Endometrial microvascular endothelial cells (primary cell): Measurements from ENCODE around the gene TSGA10IP. TPM values are rescaled to one million over a fixed set of nuclear protein-coding genes. Genes with fewer than 3 reads are reported as not detected.

Experiments used
- in situ Hi-C: cut with HindIII; loops from 2 replicates; pipeline ENCODE4 v1.10.0; 2017; ENCODE audit warnings: low sequenced_read_pairs, low pct_unique_long_range_greater_than_20kb; ENCODE audit errors: inconsistent ontology term
- total RNA-seq: library from RNA; depleted of rRNA; stranded (reverse); fragments of >200 nt; gene quantifications from one replicate; pipeline ENCODE4 v1.2.3, GENCODE V29; 2015; ENCODE audit errors: inconsistent ontology term

TSGA10IP gene
- total RNA-seq, 1 donor from 2014 or later, result not detected

DNA sequence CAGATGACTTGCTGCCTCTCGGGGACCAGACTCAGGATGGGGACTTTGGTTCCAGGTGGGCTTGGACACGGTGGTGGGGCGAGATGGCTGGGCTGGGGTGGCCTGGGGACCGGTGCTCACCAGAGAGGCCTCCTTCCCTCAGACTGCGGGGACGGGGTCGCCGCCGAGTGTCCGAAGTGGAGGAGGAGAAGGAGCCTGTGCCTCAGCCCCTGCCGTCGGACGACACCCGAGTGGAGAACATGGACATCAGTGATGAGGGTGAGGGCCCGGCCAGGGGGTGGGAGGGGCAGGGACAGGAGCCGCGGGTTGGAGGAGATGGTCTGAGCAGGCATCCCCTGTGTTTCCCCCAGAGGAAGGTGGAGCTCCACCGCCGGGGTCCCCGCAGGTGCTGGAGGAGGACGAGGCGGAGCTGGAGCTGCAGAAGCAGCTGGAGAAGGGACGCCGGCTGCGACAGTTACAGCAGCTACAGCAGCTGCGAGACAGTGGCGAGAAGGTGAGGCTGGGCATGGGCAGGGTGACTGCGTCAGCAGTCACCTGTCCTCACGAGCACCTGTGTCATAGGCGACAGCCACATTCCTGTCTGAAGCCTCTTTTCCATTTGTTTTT, 22.2 kb downstream of the TSGA10IP start:
- in situ Hi-C loops, result no loop called here

- in situ Hi-C loops, result no loop called here
Observed at GRCh38 chr11:65968600-65969482, 23.6 kb downstream of the TSGA10IP start.

DNA sequence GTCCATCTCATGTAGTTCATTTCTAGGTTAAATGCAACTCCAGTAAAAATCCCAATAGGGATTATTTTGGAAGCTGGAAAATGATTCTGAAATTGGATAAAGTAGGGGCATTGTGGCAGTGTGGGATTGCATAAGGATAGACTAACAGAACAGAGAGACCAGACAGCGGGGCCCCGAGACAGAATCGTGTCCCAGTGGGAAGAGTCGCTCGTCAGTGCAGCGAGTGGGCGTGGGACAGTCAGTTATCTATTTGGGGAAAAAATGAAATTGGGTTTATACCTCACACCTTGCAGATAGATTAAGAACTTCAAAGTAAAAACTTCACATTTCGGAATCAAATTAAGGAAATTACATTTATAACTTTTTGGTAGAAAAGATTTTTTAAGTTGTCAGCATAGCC, 26.8 kb downstream of the TSGA10IP start:
- in situ Hi-C loops, result no loop called here

GRCh38 chr11:65973439-65974110, 28.3 kb downstream of the TSGA10IP start:
- in situ Hi-C loops, result no loop called here

- in situ Hi-C loops, result no loop called here
Observed at GRCh38 chr11:65975771-65976170, 30.5 kb downstream of the TSGA10IP start.

DNA sequence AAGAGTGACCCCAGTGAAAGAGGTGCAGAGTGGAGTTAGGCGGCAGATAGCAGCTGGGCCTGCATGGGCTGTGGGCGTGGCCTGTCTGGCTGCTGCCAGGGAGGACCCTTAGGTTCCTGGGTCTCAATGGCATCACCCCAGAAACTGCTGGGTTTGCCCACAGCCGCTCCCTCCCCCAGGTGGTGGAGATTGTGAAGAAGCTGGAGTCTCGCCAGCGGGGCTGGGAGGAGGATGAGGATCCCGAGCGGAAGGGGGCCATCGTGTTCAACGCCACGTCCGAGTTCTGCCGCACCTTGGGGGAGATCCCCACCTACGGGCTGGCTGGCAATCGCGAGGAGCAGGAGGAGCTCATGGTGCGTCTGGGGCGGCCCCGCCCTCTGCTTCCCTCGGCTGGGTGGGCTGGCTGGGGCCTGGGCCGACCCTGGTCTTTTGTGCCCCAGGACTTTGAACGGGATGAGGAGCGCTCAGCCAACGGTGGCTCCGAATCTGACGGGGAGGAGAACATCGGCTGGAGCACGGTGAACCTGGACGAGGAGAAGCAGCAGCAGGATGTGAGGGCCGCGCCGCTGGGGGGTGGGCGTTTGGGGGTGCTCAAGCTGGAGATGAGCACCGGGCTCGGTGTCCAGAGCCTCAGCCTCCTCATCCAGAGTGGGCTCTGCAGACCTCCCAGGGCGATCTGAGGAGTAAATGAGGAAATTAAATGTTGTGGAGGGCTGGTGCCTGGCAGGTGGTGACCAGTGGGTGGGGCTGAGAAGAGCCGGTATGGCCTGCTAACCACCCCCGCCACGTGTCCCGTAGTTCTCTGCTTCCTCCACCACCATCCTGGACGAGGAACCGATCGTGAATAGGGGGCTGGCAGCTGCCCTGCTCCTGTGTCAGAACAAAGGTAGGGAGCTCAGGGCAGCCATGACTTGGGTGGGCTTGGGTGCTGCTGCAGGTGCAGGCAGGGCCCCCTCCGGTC, 31.2 kb downstream of the TSGA10IP start:
- in situ Hi-C loops, result no loop called here

GRCh38 chr11:65977621-65978390, 32.5 kb downstream of the TSGA10IP start:
- in situ Hi-C loops, result no loop called here

DNA sequence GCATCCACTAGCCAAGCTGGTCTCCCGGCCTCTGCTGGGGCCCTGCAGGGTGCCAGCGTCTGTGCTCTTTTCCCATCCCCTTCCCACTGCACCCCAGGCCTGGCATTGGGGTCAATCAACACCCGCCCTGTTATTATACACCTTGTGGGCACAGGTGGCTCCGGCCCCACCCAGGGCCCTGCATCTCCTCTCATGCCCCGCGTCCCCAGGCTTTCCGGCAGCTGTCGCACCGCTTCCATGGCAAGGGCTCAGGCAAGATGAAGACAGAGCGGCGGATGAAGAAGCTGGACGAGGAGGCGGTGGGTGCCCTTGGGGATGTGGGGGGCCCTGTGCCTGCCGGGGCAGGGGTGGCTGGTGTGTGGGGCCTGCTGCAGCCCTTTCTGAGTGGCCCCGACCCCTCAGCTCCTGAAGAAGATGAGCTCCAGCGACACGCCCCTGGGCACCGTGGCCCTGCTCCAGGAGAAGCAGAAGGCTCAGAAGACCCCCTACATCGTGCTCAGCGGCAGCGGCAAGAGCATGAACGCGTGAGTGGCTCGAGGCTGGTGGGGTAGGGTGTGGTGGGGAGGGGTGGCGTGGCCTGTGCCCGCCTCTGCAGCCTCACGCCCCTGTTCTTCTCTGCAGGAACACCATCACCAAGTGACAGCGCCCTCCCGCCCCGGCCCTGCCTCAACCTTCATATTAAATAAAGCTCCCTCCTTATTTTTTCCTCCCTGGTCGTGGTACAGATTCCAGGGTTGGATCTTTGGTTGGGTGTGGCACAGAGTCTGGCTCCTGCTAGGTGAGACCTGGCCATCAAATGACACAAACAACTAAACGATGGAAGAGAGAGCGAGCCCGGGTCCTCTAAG, 33.3 kb downstream of the TSGA10IP start:
- in situ Hi-C loops, result no loop called here

GRCh38 chr11:65979261-65979759, 34.0 kb downstream of the TSGA10IP start:
- in situ Hi-C loops, result no loop called here

- in situ Hi-C loops, result no loop called here
Observed at GRCh38 chr11:65981101-65981740, 35.9 kb downstream of the TSGA10IP start.

GRCh38 chr11:65981972-65982823, 36.9 kb downstream of the TSGA10IP start:
- in situ Hi-C loops, result no loop called here

DNA sequence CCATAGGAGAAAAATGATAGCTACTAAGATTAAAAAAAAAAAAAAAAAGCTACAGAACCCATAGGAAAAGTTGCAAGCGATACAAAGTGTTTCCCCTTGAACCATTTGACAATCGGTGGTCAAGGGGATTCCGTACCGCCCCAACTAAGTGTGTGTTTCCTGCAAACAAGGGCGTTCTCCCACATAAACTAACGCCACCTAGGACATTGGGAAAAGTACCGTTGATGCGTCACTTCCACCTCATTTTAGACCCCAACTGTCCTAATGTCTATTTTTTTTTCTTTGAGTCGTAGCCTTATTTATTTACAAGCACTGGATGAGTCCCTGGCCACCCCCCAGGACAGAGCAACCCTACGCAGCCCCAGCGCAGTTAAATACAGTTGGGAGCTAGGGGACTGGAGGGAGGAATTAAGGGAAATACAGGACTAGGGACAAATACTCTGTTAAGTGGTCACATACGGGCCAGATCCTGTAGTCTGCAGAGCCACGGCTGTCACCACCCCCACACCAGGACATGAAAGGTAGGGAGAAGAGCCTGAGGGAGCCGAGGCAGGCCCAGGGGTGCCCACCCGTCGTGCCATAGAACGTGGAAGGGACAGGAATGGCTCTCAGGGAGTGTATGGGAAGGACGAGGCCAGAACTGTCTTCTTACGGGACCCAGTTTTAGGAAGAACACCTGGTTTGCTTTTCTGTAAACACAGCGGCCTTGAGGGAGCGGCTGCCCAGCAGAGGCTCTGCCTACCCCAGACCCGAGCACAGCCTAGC, 37.7 kb downstream of the TSGA10IP start:
- in situ Hi-C loops, result no loop called here

DNA sequence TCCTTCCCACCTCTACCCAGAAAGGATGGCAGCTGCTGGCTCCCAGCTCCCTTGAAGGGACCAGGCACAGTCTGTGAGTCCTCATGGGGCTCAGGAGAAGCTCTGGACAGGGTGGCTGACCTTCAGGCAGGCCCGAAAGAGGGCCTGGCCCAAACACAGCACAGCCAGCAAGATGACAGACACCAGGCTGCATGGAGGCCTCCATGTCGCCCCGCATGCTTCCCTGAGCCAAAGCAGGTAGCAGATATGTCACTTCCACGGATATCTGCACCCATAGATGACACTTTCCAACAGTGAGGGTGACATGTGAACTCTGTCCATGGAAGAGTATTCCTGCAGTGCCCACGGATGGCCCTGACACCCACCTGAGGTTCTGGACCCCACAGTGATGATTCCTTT, 38.3 kb downstream of the TSGA10IP start:
- in situ Hi-C loops, result no loop called here

DNA sequence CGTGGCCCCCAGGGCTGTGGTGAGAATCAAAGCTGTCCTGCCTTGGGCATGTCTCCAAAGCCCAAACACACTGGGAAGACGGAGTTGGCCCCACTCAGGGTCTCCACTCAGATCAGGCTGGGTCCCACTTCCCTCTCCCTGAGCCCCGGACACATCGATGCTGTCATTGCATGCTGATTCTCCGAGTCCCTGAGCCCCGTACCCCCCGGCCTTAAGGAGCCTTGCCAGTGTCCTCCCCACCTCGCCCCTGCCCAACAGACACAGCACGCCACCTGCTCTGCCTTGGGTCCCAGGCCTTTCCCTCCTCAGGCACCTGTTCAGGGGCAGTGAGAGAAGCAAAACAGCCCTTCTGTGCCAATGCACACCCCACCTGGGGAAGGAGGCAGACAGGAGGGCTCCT, 42.1 kb downstream of the TSGA10IP start:
- in situ Hi-C loops, result no loop called here
